Thoracic aorta (tissue), 2 donors: ENCODE results near the gene FLAD1. TPM values are rescaled to one million over a fixed set of nuclear protein-coding genes. Genes with fewer than 3 reads are reported as not detected.
A peak's percentile ranks its signal among the peaks of the same experiment; 100 is the strongest.

ENCODE experiments used
- ATAC-seq: fragments of 150-250 bp; one replicate; pipeline ENCODE4 v1.8.0; 2017; ENCODE audit warnings: low read depth; ENCODE audit not compliant: insufficient number of reproducible peaks, low FRiP score
- DNase-seq: peaks from one replicate; pipeline ENCODE4 v3.0.0-alpha.2; 2020; ENCODE audit warnings: low spot score
- H3K27ac ChIP-seq, 2 donors: fragments of 200-600 bp; sonication (generic); 1 replicate in 1 of 2; 2 replicates in 1 of 2; pipeline ENCODE4 v1.5.1; 2016; ENCODE audit warnings: mild to moderate bottlenecking in 2 of 2, moderate library complexity in 2 of 2
- H3K27me3 ChIP-seq: fragments of 200-600 bp; sonication (generic); replicated peaks from 2 replicates; pipeline ENCODE4 v1.6.0; 2016; ENCODE audit warnings: mild to moderate bottlenecking; ENCODE audit not compliant: insufficient read depth
- H3K36me3 ChIP-seq: fragments of 200-600 bp; sonication (generic); one replicate; pipeline ENCODE4 v1.5.1; 2016
- H3K4me1 ChIP-seq, 2 donors: fragments of 200-600 bp; sonication (generic); 1 replicate in 1 of 2; 2 replicates in 1 of 2; pipeline versions ENCODE4 v1.5.1 to v1.6.0; 2016; ENCODE audit warnings: low read depth in 2 of 2, mild to moderate bottlenecking in 1 of 2; ENCODE audit not compliant: control insufficient read depth in 1 of 2
- H3K4me3 ChIP-seq: fragments of 200-600 bp; sonication (generic); 2 replicates; pipeline ENCODE4 v1.5.1; 2016; ENCODE audit warnings: mild to moderate bottlenecking
- H3K9me3 ChIP-seq: fragments of 200-600 bp; sonication (generic); 2 replicates; pipeline ENCODE4 v1.5.1; 2016
- CTCF ChIP-seq: fragments of 200-600 bp; sonication (generic); IDR thresholded peaks from one replicate; pipeline ENCODE4 v1.5.1; 2019; ENCODE audit warnings: antibody characterized with exemption
- total RNA-seq, 2 donors: library from RNA; depleted of rRNA; stranded (reverse); fragments of >200 nt; gene quantifications; one replicate each; pipeline versions ENCODE4 v1.1.0 to v1.2.3, GENCODE V29; 2016

The FLAD1 gene
- total RNA-seq, 2 donors from 2014 or later: 23.8 to 27.2 TPM

- H3K9me3 ChIP-seq: no peaks in the 10 kb centered on the region
- peak overlapping the region in 1 of 2 donors; percentile 30 for H3K27ac ChIP-seq
- H3K4me3 ChIP-seq: no peak overlapping the region
- H3K27me3 ChIP-seq: no peaks in the 10 kb centered on the region
- DNase-seq: no peak
- ATAC-seq: no peak
- peaks cover 2% of the 10 kb centered on the region for H3K36me3 ChIP-seq
- no peak for TF ChIP-seq CTCF
- H3K4me1 ChIP-seq: peaks cover 12 to 30% of the 10 kb centered on the region in 2 donors
These were observed 41.7 kb upstream of the FLAD1 start for GRCh38 chr1:154941333-154942013.

GRCh38 chr1:154943649-154944400 is 39.3 kb upstream of the FLAD1 start:
- no peak for DNase-seq
- H3K36me3 ChIP-seq: peaks cover 17% of the 10 kb centered on the region
- TF ChIP-seq CTCF: peak; percentile 48
- ATAC-seq: no peak
- H3K9me3 ChIP-seq: no peaks in the 10 kb centered on the region
- H3K4me1 ChIP-seq: peaks cover 4 to 17% of the 10 kb centered on the region in 2 donors
- H3K4me3 ChIP-seq: no peak overlapping the region
- no peaks in the 10 kb centered on the region for H3K27me3 ChIP-seq
- no peak overlapping the region for H3K27ac ChIP-seq

GRCh38 chr1:154944401-154945159 is 38.6 kb upstream of the FLAD1 start:
- H3K4me1 ChIP-seq: peaks cover 4 to 17% of the 10 kb centered on the region in 2 donors
- H3K4me3 ChIP-seq: no peak overlapping the region
- DNase-seq (no peak), ATAC-seq (no peak)
- H3K27ac ChIP-seq: no peak overlapping the region
- no peaks in the 10 kb centered on the region for H3K9me3 ChIP-seq
- no peaks in the 10 kb centered on the region for H3K27me3 ChIP-seq
- H3K36me3 ChIP-seq: peaks cover 17% of the 10 kb centered on the region
- TF ChIP-seq CTCF: no peak

GRCh38 chr1:154945160-154945961 is 37.8 kb upstream of the FLAD1 start:
- ATAC-seq (no peak), DNase-seq (no peak)
- Histone ChIP-seq H3K27me3 (no peaks in the 10 kb centered on the region), H3K4me3 (no peak overlapping the region), H3K9me3 (no peaks in the 10 kb centered on the region), H3K36me3 (peaks cover 17% of the 10 kb centered on the region), H3K4me1 (peaks cover 4 to 11% of the 10 kb centered on the region in 2 donors), H3K27ac (no peak overlapping the region)
- TF ChIP-seq CTCF: no peak
